Breast epithelium (tissue), 4 donors: ENCODE results near the gene WDR1. TPM values are rescaled to one million over a fixed set of nuclear protein-coding genes. Genes with fewer than 3 reads are reported as not detected.

Experiments
- DNase-seq, 2 donors: peaks; one replicate each; pipeline ENCODE4 v3.0.0-alpha.2; 2019; ENCODE audit warnings: low spot score in 2 of 2
- H3K27ac ChIP-seq, 2 donors: fragments of 200-600 bp; sonication (generic) in 1 of 2; one replicate each; pipeline ENCODE4 v1.5.1; 2016 to 2019; ENCODE audit warnings: mild to moderate bottlenecking in 1 of 2
- H3K27me3 ChIP-seq, 2 donors: fragments of 200-600 bp; sonication (generic) in 1 of 2; one replicate each; pipeline versions ENCODE4 v1.5.1 to v1.6.0; 2017 to 2019; ENCODE audit warnings: control low read depth in 1 of 2, mild to moderate bottlenecking in 1 of 2
- H3K36me3 ChIP-seq: fragments of 200-600 bp; one replicate; pipeline ENCODE4 v1.5.1; 2019
- H3K4me1 ChIP-seq, 2 donors: fragments of 200-600 bp; sonication (generic); one replicate each; pipeline ENCODE4 v1.5.1; 2016 to 2019; ENCODE audit warnings: control low read depth in 1 of 2
- H3K4me3 ChIP-seq, 3 donors: fragments of 200-600 bp; sonication (generic); 1 replicate in 2 of 3; 2 replicates in 1 of 3; pipeline ENCODE4 v1.5.1; 2016 to 2019; ENCODE audit warnings: mild to moderate bottlenecking in 3 of 3, moderate library complexity in 2 of 3
- H3K9me3 ChIP-seq, 2 donors: fragments of 200-600 bp; sonication (generic) in 1 of 2; one replicate each; pipeline ENCODE4 v1.5.1; 2016 to 2019; ENCODE audit warnings: control low read depth in 1 of 2
- CTCF ChIP-seq, 3 donors: fragments of 450-650 bp; IDR thresholded peaks; one replicate each; pipeline ENCODE4 v1.5.1; 2016 to 2017; ENCODE audit warnings: antibody characterized with exemption in 3 of 3, mild to moderate bottlenecking in 3 of 3, moderate library complexity in 3 of 3
- POLR2A ChIP-seq: fragments of 450-650 bp; IDR thresholded peaks from one replicate; pipeline ENCODE4 v1.6.1; 2016; ENCODE audit warnings: antibody characterized with exemption, mild to moderate bottlenecking, moderate library complexity
- POLR2AphosphoS5 ChIP-seq, 3 donors: sonication (generic); formaldehyde crosslinking; IDR thresholded peaks; one replicate each; pipeline ENCODE4 v1.6.1; 2017; ENCODE audit warnings: antibody characterized with exemption in 3 of 3
- intact Hi-C: fragments of 100-400 bp; cut with DNase I; formaldehyde crosslinking; loops from one replicate; pipeline ENCODE4 v1.15.1; 2023; ENCODE audit warnings: low total_unique reads
- total RNA-seq, 3 donors: library from RNA; depleted of rRNA; stranded (reverse); fragments of >200 nt; gene quantifications; one replicate each; pipeline ENCODE4 v1.1.0, GENCODE V29; 2016

WDR1 gene
- total RNA-seq, 3 donors from 2014 or later = 93.9 to 142 (median 127) TPM

- no peak for DNase-seq
- Histone ChIP-seq H3K36me3 (no peaks in the 10 kb centered on the region), H3K9me3 (no peaks in the 10 kb centered on the region), H3K4me1 (peaks cover 5 to 14% of the 10 kb centered on the region in 2 donors), H3K27ac (peak overlapping the region; percentile 45 to 84), H3K27me3 (no peaks in the 10 kb centered on the region), H3K4me3 (no peak overlapping the region)
- intact Hi-C loops = no loop called here
- TF ChIP-seq CTCF (IDR thresholded peaks at IDR 0.05) = no peak
These were observed 83.3 kb downstream of the WDR1 start for GRCh38 chr4:10033191-10033881.

GRCh38 chr4:10032625-10033024, 84.0 kb downstream of the WDR1 start:
- no peak overlapping the region for H3K4me3 ChIP-seq
- peaks cover 5 to 14% of the 10 kb centered on the region in 2 donors for H3K4me1 ChIP-seq
- H3K27me3 ChIP-seq = no peaks in the 10 kb centered on the region
- intact Hi-C loops = no loop called here
- H3K36me3 ChIP-seq = no peaks in the 10 kb centered on the region
- DNase-seq = peak in 1 of 2 donors; percentile 68
- H3K9me3 ChIP-seq = no peaks in the 10 kb centered on the region
- peak overlapping the region; percentile 45 to 84 for H3K27ac ChIP-seq
- no peak for TF ChIP-seq CTCF (IDR thresholded peaks at IDR 0.05)
- TF ChIP-seq POLR2AphosphoS5 (IDR thresholded peaks at IDR 0.05) = peak in 1 of 3 donors; percentile 61
- TF ChIP-seq POLR2A = no peak

GRCh38 chr4:10031668-10032590, 84.7 kb downstream of the WDR1 start:
- no peaks in the 10 kb centered on the region for H3K9me3 ChIP-seq
- no peak overlapping the region for H3K4me3 ChIP-seq
- peaks cover 5 to 14% of the 10 kb centered on the region in 2 donors for H3K4me1 ChIP-seq
- no peaks in the 10 kb centered on the region for H3K36me3 ChIP-seq
- no peaks in the 10 kb centered on the region for H3K27me3 ChIP-seq
- intact Hi-C loops = no loop called here
- TF ChIP-seq CTCF (IDR thresholded peaks at IDR 0.05) = no peak
- TF ChIP-seq POLR2A = no peak
- H3K27ac ChIP-seq = peak overlapping the region; percentile 33 to 36
- DNase-seq = no peak

GRCh38 chr4:10030972-10031667, 85.5 kb downstream of the WDR1 start:
- H3K27me3 ChIP-seq = no peaks in the 10 kb centered on the region
- intact Hi-C loops = no loop called here
- no peak for TF ChIP-seq POLR2A
- TF ChIP-seq POLR2AphosphoS5 (IDR thresholded peaks at IDR 0.05) = no peak
- no peak for TF ChIP-seq CTCF (IDR thresholded peaks at IDR 0.05)
- no peaks in the 10 kb centered on the region for H3K36me3 ChIP-seq
- peaks cover 5 to 14% of the 10 kb centered on the region in 2 donors for H3K4me1 ChIP-seq
- no peaks in the 10 kb centered on the region for H3K9me3 ChIP-seq
- H3K27ac ChIP-seq = peak overlapping the region in 1 of 2 donors; percentile 33
- no peak for DNase-seq
- H3K4me3 ChIP-seq = no peak overlapping the region
